Activated CD8-positive, alpha-beta T cell treated with anti-CD3 and anti-CD28 coated beads for 36 hours (primary cell): ENCODE data around the gene GLCCI1. TPM values are rescaled to one million over a fixed set of nuclear protein-coding genes. Genes with fewer than 3 reads are reported as not detected.

ENCODE experiments used
- ATAC-seq: fragments of 200-7000 bp; cut with Tn5 transposase; one replicate; pipeline ENCODE4 v1.10.0; 2021; ENCODE audit warnings: mild to moderate bottlenecking, moderate library complexity
- CTCF ChIA-PET: fragments of 350-600 bp; sonication (Branson Sonifier 250); formaldehyde crosslinking; loops from one replicate; lab custom pipeline; 2021; ENCODE audit warnings: antibody characterized with exemption; lab: Charles Lee
- POLR2A ChIA-PET: fragments of 350-600 bp; sonication (Branson Sonifier 250); formaldehyde crosslinking; loops from one replicate; lab custom pipeline; 2021; ENCODE audit warnings: antibody characterized with exemption; lab: Charles Lee
- DNase-seq: peaks from one replicate; pipeline ENCODE4 v3.0.0-alpha.2; 2020
- H3K27ac Mint-ChIP-seq: one replicate; pipeline ENCODE4 v1.8.0; 2021; ENCODE audit warnings: mild to moderate bottlenecking, mixed read lengths
- H3K27me3 Mint-ChIP-seq: one replicate; pipeline ENCODE4 v1.8.0; 2021; ENCODE audit warnings: mixed read lengths
- H3K36me3 Mint-ChIP-seq: one replicate; pipeline ENCODE4 v1.8.0; 2021; ENCODE audit warnings: low read depth, mixed read lengths
- H3K4me1 Mint-ChIP-seq: one replicate; pipeline ENCODE4 v1.8.0; 2021; ENCODE audit warnings: low read depth, mixed read lengths
- H3K4me3 Mint-ChIP-seq: one replicate; pipeline ENCODE4 v1.8.0; 2021; ENCODE audit warnings: mild to moderate bottlenecking, moderate library complexity, mixed read lengths
- H3K9me3 Mint-ChIP-seq: one replicate; pipeline ENCODE4 v1.8.0; 2021; ENCODE audit warnings: mixed read lengths
- CTCF ChIP-seq: fragments of 200-600 bp; IDR thresholded peaks from one replicate; pipeline ENCODE4 v1.8.0; 2022; ENCODE audit warnings: antibody characterized with exemption, mild to moderate bottlenecking
- intact Hi-C: fragments of 100-400 bp; cut with micrococcal nuclease; formaldehyde crosslinking; loops from one replicate; pipeline ENCODE4 v1.10.0; 2022
- total RNA-seq, 2 experiments: library from RNA; stranded (reverse); gene quantifications; one replicate each; pipeline ENCODE4 v1.2.3, GENCODE V29; 2021

Gene GLCCI1
- total RNA-seq, 2 experiments from 2014 or later = 11.3 to 13.0 TPM

- ChIA-PET CTCF (no interaction called here), POLR2A (interaction anchor here (0.6 kb wide), 1 partner anchor 63 kb away, joined by 3 read pairs; no protein-coding TSS in a partner anchor)
- Mint-ChIP-seq H3K27me3 (no peaks in the 10 kb centered on the region), H3K36me3 (peaks cover 31% of the 10 kb centered on the region), H3K4me3 (no peak overlapping the region), H3K4me1 (peaks cover 8% of the 10 kb centered on the region), H3K9me3 (peaks cover 12% of the 10 kb centered on the region), H3K27ac (no peak overlapping the region)
- TF ChIP-seq CTCF = no peak
- ATAC-seq (no peak), DNase-seq (no peak)
- intact Hi-C loops = no loop called here
These were observed 34.5 kb downstream of the GLCCI1 start for GRCh38 chr7:8003077-8003476.

- ChIA-PET CTCF (interaction anchor here (0.7 kb wide), 1 partner anchor 105 kb away, joined by 3 read pairs; no protein-coding TSS in a partner anchor), POLR2A (interaction anchor here (0.6 to 1.2 kb wide), 3 partner anchors 14 to 365 kb away, joined by 3 read pairs; partner anchors contain the start of gene UMAD1)
- intact Hi-C loops = no loop called here
- H3K27ac Mint-ChIP-seq = no peak overlapping the region
- peaks cover 12% of the 10 kb centered on the region for H3K9me3 Mint-ChIP-seq
- H3K27me3 Mint-ChIP-seq = no peaks in the 10 kb centered on the region
- no peak for TF ChIP-seq CTCF
- ATAC-seq = no peak
- H3K4me3 Mint-ChIP-seq = no peak overlapping the region
- no peak for DNase-seq
- peaks cover 31% of the 10 kb centered on the region for H3K36me3 Mint-ChIP-seq
- H3K4me1 Mint-ChIP-seq = peaks cover 9% of the 10 kb centered on the region
These were observed 36.7 kb downstream of the GLCCI1 start for GRCh38 chr7:8005279-8005678.

- ATAC-seq (no peak), DNase-seq (no peak)
- intact Hi-C loops = no loop called here
- CTCF ChIA-PET = no interaction called here
- TF ChIP-seq CTCF = no peak
- peak overlapping the region; percentile 82 for H3K27ac Mint-ChIP-seq
- peaks cover 2% of the 10 kb centered on the region for H3K9me3 Mint-ChIP-seq
- H3K27me3 Mint-ChIP-seq = no peaks in the 10 kb centered on the region
- H3K4me1 Mint-ChIP-seq = peaks cover 38% of the 10 kb centered on the region
- no peak overlapping the region for H3K4me3 Mint-ChIP-seq
- POLR2A ChIA-PET = interaction anchor here (1.1 kb wide), 1 partner anchor 10 kb away, joined by 4 read pairs; no protein-coding TSS in a partner anchor
- peaks cover 10% of the 10 kb centered on the region for H3K36me3 Mint-ChIP-seq
These were observed 45.8 kb downstream of the GLCCI1 start for GRCh38 chr7:8014399-8014798.

GRCh38 chr7:8015100-8015745 is 46.6 kb downstream of the GLCCI1 start:
- ChIA-PET POLR2A (interaction anchor here (0.8 to 1.1 kb wide), 4 partner anchors 11 to 119 kb away, joined by 3 to 4 read pairs (median 3); no protein-coding TSS in a partner anchor), CTCF (interaction anchor here (1.2 to 1.4 kb wide), 2 partner anchors 20 to 24 kb away, joined by 3 read pairs; no protein-coding TSS in a partner anchor)
- Mint-ChIP-seq H3K4me3 (peak overlapping the region; percentile 19), H3K27me3 (no peaks in the 10 kb centered on the region), H3K4me1 (peaks cover 36% of the 10 kb centered on the region), H3K27ac (peak overlapping the region; percentile 64), H3K36me3 (peaks cover 10% of the 10 kb centered on the region), H3K9me3 (peaks cover 2% of the 10 kb centered on the region)
- TF ChIP-seq CTCF = no peak
- intact Hi-C loops = no loop called here
- peak; percentile 76 for ATAC-seq
- DNase-seq = no peak

- CTCF ChIA-PET = interaction anchor here (1.2 to 1.4 kb wide), 2 partner anchors 19 to 24 kb away, joined by 3 read pairs; no protein-coding TSS in a partner anchor
- peaks cover 10% of the 10 kb centered on the region for H3K36me3 Mint-ChIP-seq
- no peak overlapping the region for H3K27ac Mint-ChIP-seq
- intact Hi-C loops = no loop called here
- H3K4me1 Mint-ChIP-seq = peaks cover 36% of the 10 kb centered on the region
- POLR2A ChIA-PET = interaction anchor here (0.8 to 1.1 kb wide), 4 partner anchors 11 to 118 kb away, joined by 3 to 4 read pairs (median 3); no protein-coding TSS in a partner anchor
- H3K27me3 Mint-ChIP-seq = no peaks in the 10 kb centered on the region
- ATAC-seq (no peak), DNase-seq (no peak)
- TF ChIP-seq CTCF = no peak
- peaks cover 2% of the 10 kb centered on the region for H3K9me3 Mint-ChIP-seq
- no peak overlapping the region for H3K4me3 Mint-ChIP-seq
These were observed 47.1 kb downstream of the GLCCI1 start for GRCh38 chr7:8015746-8016120.
